IMR-90 (cell line): ENCODE results near the gene TRMT2B. TPM values are rescaled to one million over a fixed set of nuclear protein-coding genes. Genes with fewer than 3 reads are reported as not detected.
"Not testable (repeated sequence)": the region's sequence is repeated elsewhere in the genome, so short reads cannot be mapped to it uniquely, and the experiment has no call there.

Experiments
- ATAC-seq: fragments of 200-7000 bp; cut with Tn5 transposase; 2 replicates; pipeline ENCODE4 v1.9.1; 2020; ENCODE audit warnings: low read depth, mild to moderate bottlenecking, moderate library complexity
- BruUV-seq: library from RNA; stranded (reverse); fragments of 400-500 nt; replicated peaks from 2 replicates; lab custom pipeline; 2021; lab: Mats Ljungman, UMichigan
- CTCF ChIA-PET: fragments of 300-600 bp; formaldehyde crosslinking; extraction: SDS; loops from one replicate; lab custom pipeline; 2021; ENCODE audit warnings: antibody characterized with exemption; lab: Yijun Ruan, JAX
- POLR2A ChIA-PET: fragments of 300-600 bp; sonication (Branson Sonifier 250); formaldehyde crosslinking; loops from one replicate; lab custom pipeline; 2022; ENCODE audit warnings: antibody characterized with exemption; ENCODE audit not compliant: unreplicated experiment; lab: Charles Lee
- DNase-seq: peaks from one replicate; pipeline ENCODE4 v3.0.0; 2013
- H2AFZ ChIP-seq: replicated peaks from 2 replicates; pipeline ENCODE3; 2013; ENCODE audit warnings: low read length, mild to moderate bottlenecking; ENCODE audit not compliant: poor library complexity
- H2AK5ac ChIP-seq: 2 replicates; pipeline ENCODE4 v1.6.1; 2013; ENCODE audit warnings: low read depth, low read length, inconsistent platforms
- H2AK9ac ChIP-seq: replicated peaks from 2 replicates; pipeline ENCODE3; 2013; ENCODE audit warnings: mild to moderate bottlenecking, low read depth, low read length, moderate library complexity; ENCODE audit not compliant: poor library complexity
- H2BK120ac ChIP-seq: 2 replicates; pipeline ENCODE4 v1.6.1; 2013; ENCODE audit warnings: low read depth, low read length, inconsistent platforms
- H2BK15ac ChIP-seq: 3 replicates; pipeline ENCODE4 v1.6.1; 2013; ENCODE audit warnings: low read depth, low read length, inconsistent platforms
- H2BK20ac ChIP-seq: 2 replicates; pipeline ENCODE4 v1.6.1; 2013; ENCODE audit warnings: low read depth, mild to moderate bottlenecking, inconsistent platforms, low read length, moderate library complexity
- H2BK5ac ChIP-seq: 2 replicates; pipeline ENCODE4 v1.6.1; 2013; ENCODE audit warnings: mild to moderate bottlenecking, low read depth, low read length, inconsistent platforms; ENCODE audit not compliant: poor library complexity, severe bottlenecking
- H3K14ac ChIP-seq: replicated peaks from 2 replicates; pipeline ENCODE4 v1.6.1; 2013; ENCODE audit warnings: low read depth, low read length, inconsistent platforms
- H3K18ac ChIP-seq: 2 replicates; pipeline ENCODE4 v1.6.1; 2013; ENCODE audit warnings: low read depth, low read length, control low read depth
- H3K23ac ChIP-seq: 2 replicates; pipeline ENCODE4 v1.6.1; 2013; ENCODE audit warnings: low read depth, low read length, inconsistent platforms
- H3K27ac ChIP-seq: 2 replicates; pipeline ENCODE4 v1.5.1; 2013; ENCODE audit warnings: mild to moderate bottlenecking, control low read depth, low read length; ENCODE audit not compliant: insufficient read depth
- H3K27me3 ChIP-seq: 2 replicates; pipeline ENCODE4 v1.6.1; 2013; ENCODE audit warnings: low read length; ENCODE audit not compliant: control insufficient read depth, insufficient read depth
- H3K36me3 ChIP-seq: 2 replicates; pipeline ENCODE4 v1.6.1; 2013; ENCODE audit warnings: low read length, mixed read lengths; ENCODE audit not compliant: control insufficient read depth, insufficient read depth
- H3K4ac ChIP-seq: 2 replicates; pipeline ENCODE4 v1.6.1; 2013; ENCODE audit warnings: low read depth, low read length, inconsistent platforms
- H3K4me1 ChIP-seq: 2 replicates; pipeline ENCODE4 v1.6.1; 2013; ENCODE audit warnings: low read length, mixed read lengths; ENCODE audit not compliant: control insufficient read depth, insufficient read depth
- H3K4me2 ChIP-seq: 2 replicates; pipeline ENCODE4 v1.6.1; 2013; ENCODE audit warnings: low read depth, mild to moderate bottlenecking, control low read depth, low read length, moderate library complexity
- H3K4me3 ChIP-seq: 2 replicates; pipeline ENCODE4 v1.5.1; 2013; ENCODE audit warnings: low read depth, mild to moderate bottlenecking, control low read depth, low read length, moderate library complexity; ENCODE audit not compliant: insufficient read depth
- H3K56ac ChIP-seq: 2 replicates; pipeline ENCODE4 v1.6.1; 2013; ENCODE audit warnings: low read length, inconsistent platforms; ENCODE audit not compliant: insufficient read depth; ENCODE audit errors: extremely low read depth
- H3K79me1 ChIP-seq, 2 experiments: 2 replicates each; pipeline ENCODE4 v1.6.1; 2013; ENCODE audit warnings: low read length in 2 of 2, inconsistent platforms in 1 of 2, low read depth in 1 of 2
- H3K9ac ChIP-seq: 2 replicates; pipeline ENCODE4 v1.6.1; 2013; ENCODE audit warnings: low read depth, low read length, control low read depth
- H3K9me1 ChIP-seq: 2 replicates; pipeline ENCODE4 v1.6.1; 2013; ENCODE audit warnings: low read length, inconsistent platforms; ENCODE audit not compliant: insufficient read depth
- H3K9me3 ChIP-seq: 2 replicates; pipeline ENCODE4 v1.6.1; 2013; ENCODE audit warnings: low read length; ENCODE audit not compliant: control insufficient read depth, insufficient read depth
- H4K20me1 ChIP-seq: 2 replicates; pipeline ENCODE4 v1.6.1; 2013; ENCODE audit warnings: low read length, inconsistent platforms; ENCODE audit not compliant: insufficient read depth
- H4K5ac ChIP-seq: 2 replicates; pipeline ENCODE4 v1.6.1; 2013; ENCODE audit warnings: mild to moderate bottlenecking, low read depth, low read length, control low read depth
- H4K8ac ChIP-seq, 2 experiments: 2 replicates each; pipeline ENCODE4 v1.6.1; 2013; ENCODE audit warnings: low read depth in 2 of 2, low read length in 2 of 2, control low read depth in 1 of 2, inconsistent platforms in 1 of 2
- H4K91ac ChIP-seq: 2 replicates; pipeline ENCODE4 v1.6.1; 2013; ENCODE audit warnings: low read depth, low read length, inconsistent platforms; ENCODE audit not compliant: insufficient read depth
- WGBS, 2 experiments: methylation state at CpG; one replicate each; pipeline versions ENCODE4 v1.1.5 to v1.1.7; 2013; ENCODE audit warnings: missing lambda C conversion rate in 2 of 2; ENCODE audit not compliant: insufficient read length in 1 of 2; ENCODE audit errors: extremely low coverage in 2 of 2; 5-methylcytosine and 5-hydroxymethylcytosine counted together
- dilution Hi-C: fragments of 300-500 bp; cut with HindIII; formaldehyde crosslinking; loops from one replicate; pipeline ENCODE4 v1.14.3; 2018; ENCODE audit warnings: low sequenced_read_pairs; ENCODE audit not compliant: unreplicated experiment
- in situ Hi-C: fragments of 300-500 bp; cut with MboI; formaldehyde crosslinking; loops from 3 replicates; pipeline ENCODE4 v1.14.3; 2019; ENCODE audit warnings: low sequenced_read_pairs, inconsistent platforms, mixed read lengths
- intact Hi-C: fragments of 100-400 bp; cut with micrococcal nuclease; formaldehyde crosslinking; loops from 2 replicates; pipeline ENCODE4 v1.10.0; 2022
- polyA plus RNA-seq, 3 experiments: library from polyadenylated mRNA; depleted of rRNA; stranded (reverse); fragments of >200 nt; gene quantifications; 2 replicates each; pipeline ENCODE4 v1.2.3, GENCODE V29; 2012; ENCODE audit warnings: low replicate concordance in 1 of 3
- total RNA-seq: library from RNA; depleted of rRNA; stranded (reverse); fragments of >200 nt; gene quantifications from 2 replicates; pipeline ENCODE4 v1.2.3, GENCODE V29; 2012

The TRMT2B gene
- total and polyA plus RNA-seq, 2 of the 4 experiments (the other 2 are of a cell fraction) = 7.7 to 13.4 TPM

GRCh38 chrX:101012031-101012430 lies 39.9 kb downstream of the TRMT2B start:
- H3K4ac ChIP-seq, H3K9me1 ChIP-seq, intact Hi-C loops, H4K5ac ChIP-seq, H2AK9ac ChIP-seq, H2BK120ac ChIP-seq, H3K9ac ChIP-seq, ATAC-seq, H3K36me3 ChIP-seq, H4K91ac ChIP-seq, H3K79me1 ChIP-seq, H2BK20ac ChIP-seq, H2AFZ ChIP-seq, H2BK5ac ChIP-seq, H4K8ac ChIP-seq, H3K18ac ChIP-seq, H2BK15ac ChIP-seq, H3K4me2 ChIP-seq, H3K56ac ChIP-seq, H4K20me1 ChIP-seq, H3K9me3 ChIP-seq, BruUV-seq, dilution Hi-C loops, POLR2A ChIA-PET, H3K27ac ChIP-seq, H3K4me1 ChIP-seq, H3K27me3 ChIP-seq, H3K23ac ChIP-seq, H3K4me3 ChIP-seq, CTCF ChIA-PET, in situ Hi-C loops, H2AK5ac ChIP-seq, H3K14ac ChIP-seq: not testable (repeated sequence)
- DNase-seq = peak; percentile 58
- no CpG with 5 or more reads among the region's 1 CpG for WGBS, 2 experiments
